GM12878 (cell line): ENCODE measurements around the gene CTIF. TPM values are rescaled to one million over a fixed set of nuclear protein-coding genes. Genes with fewer than 3 reads are reported as not detected.

Source experiments
- ATAC-seq: fragments of 200-7000 bp; cut with Tn5 transposase; 3 replicates; pipeline ENCODE4 v1.9.1; 2020; ENCODE audit warnings: mild to moderate bottlenecking, moderate library complexity
- BruUV-seq: library from RNA; stranded (reverse); fragments of 400-500 nt; replicated peaks from 2 replicates; lab custom pipeline; 2021; lab: Mats Ljungman, UMichigan
- CTCF ChIA-PET: fragments of 300-600 bp; sonication (Branson Sonifier 250); formaldehyde crosslinking; extraction: SDS; loops from one replicate; lab custom pipeline; 2021; ENCODE audit warnings: inconsistent platforms; lab: Yijun Ruan, JAX
- POLR2A ChIA-PET: fragments of 350-600 bp; formaldehyde crosslinking; extraction: SDS; loops from one replicate; lab custom pipeline; 2021; ENCODE audit warnings: inconsistent platforms; lab: Charles Lee
- RAD21 ChIA-PET: fragments of 300-600 bp; sonication (Branson Sonifier 250); formaldehyde crosslinking; loops from one replicate; lab custom pipeline; 2023; ENCODE audit warnings: antibody characterized with exemption; ENCODE audit not compliant: unreplicated experiment; lab: Charles Lee
- SMC1A ChIA-PET: fragments of 300-600 bp; sonication (Branson Sonifier 250); formaldehyde crosslinking; loops from one replicate; lab custom pipeline; 2023; ENCODE audit not compliant: unreplicated experiment, uncharacterized antibody; lab: Charles Lee
- DNase-seq: peaks from one replicate; pipeline ENCODE4 v3.0.0-alpha.2; 2011; ENCODE audit warnings: low read depth, low spot score
- FAIRE-seq: peaks from 3 replicates; lab custom pipeline; 2011; peaks lifted over from hg19 to GRCh38; lab: Jason Lieb, UNC
- H2AFZ ChIP-seq: 2 replicates; pipeline ENCODE4 v1.6.0; 2011; ENCODE audit warnings: low read depth, low read length, control low read depth; ENCODE audit not compliant: control insufficient read depth
- H3K27ac ChIP-seq: 2 replicates; pipeline ENCODE4 v1.5.1; 2011; ENCODE audit warnings: control low read depth; ENCODE audit not compliant: control insufficient read depth, insufficient read depth
- H3K27me3 ChIP-seq, 2 experiments: replicated peaks in 1 of 2; 2 replicates each; pipeline versions ENCODE4 v1.6.0 to v1.6.1; 2011; ENCODE audit warnings: low read length in 1 of 2; ENCODE audit not compliant: control insufficient read depth in 2 of 2, insufficient read depth in 2 of 2
- H3K36me3 ChIP-seq, 2 experiments: 2 replicates each; pipeline ENCODE4 v1.5.1; 2011; ENCODE audit warnings: low read length in 1 of 2; ENCODE audit not compliant: control insufficient read depth in 2 of 2, insufficient read depth in 2 of 2
- H3K4me1 ChIP-seq: 2 replicates; pipeline ENCODE4 v1.6.1; 2011; ENCODE audit warnings: mild to moderate bottlenecking, low read length, moderate library complexity, mixed read lengths; ENCODE audit not compliant: control insufficient read depth, insufficient read depth
- H3K4me2 ChIP-seq: 2 replicates; pipeline ENCODE4 v1.6.0; 2011; ENCODE audit warnings: control low read depth; ENCODE audit not compliant: control insufficient read depth, insufficient read depth
- H3K4me3 ChIP-seq: fragments of 200-600 bp; sonication (generic); 2 replicates; pipeline ENCODE4 v1.5.1; 2016
- H3K79me2 ChIP-seq: 2 replicates; pipeline ENCODE4 v1.6.0; 2011; ENCODE audit warnings: low read length; ENCODE audit not compliant: control insufficient read depth, insufficient read depth
- H3K9ac ChIP-seq: 2 replicates; pipeline ENCODE4 v1.8.0; 2011; ENCODE audit warnings: low read length, control low read depth, mixed read lengths; ENCODE audit not compliant: control insufficient read depth, insufficient read depth
- H3K9me3 ChIP-seq: replicated peaks from 3 replicates; pipeline ENCODE4 v1.5.1; 2011; ENCODE audit warnings: mild to moderate bottlenecking, low read length; ENCODE audit not compliant: control insufficient read depth, insufficient read depth
- H4K20me1 ChIP-seq: 2 replicates; pipeline ENCODE4 v1.6.0; 2011; ENCODE audit not compliant: control insufficient read depth, insufficient read depth
- BCL3 ChIP-seq: IDR thresholded peaks from 2 replicates; pipeline ENCODE4 v1.6.1; 2011; ENCODE audit warnings: borderline replicate concordance, low read depth, mild to moderate bottlenecking, moderate library complexity, low read length; ENCODE audit not compliant: insufficient read depth, poor library complexity, severe bottlenecking
- CHD1 ChIP-seq: IDR thresholded peaks from 2 replicates; pipeline ENCODE4 v1.6.1; 2012; ENCODE audit warnings: low read depth, low read length, improper control_type of control experiment
- EGR1 ChIP-seq, 2 experiments: IDR thresholded peaks; 1 replicate in 1 of 2; 2 replicates in 1 of 2; pipeline ENCODE4 v1.6.1; 2011 to 2012; ENCODE audit warnings: low read depth in 2 of 2, low read length in 2 of 2, borderline replicate concordance in 1 of 2, mild to moderate bottlenecking in 1 of 2, moderate library complexity in 1 of 2
- ESRRA ChIP-seq: IDR thresholded peaks from 2 replicates; pipeline ENCODE4 v1.6.1; 2012; ENCODE audit warnings: mild to moderate bottlenecking, low read length, improper control_type of control experiment
- LARP7 ChIP-seq: fragments of 450-650 bp; IDR thresholded peaks from 2 replicates; pipeline ENCODE4 v1.6.1; 2017; ENCODE audit warnings: mild to moderate bottlenecking
- MXI1 ChIP-seq: fragments of 150-350 bp; IDR thresholded peaks from 2 replicates; pipeline ENCODE4 v1.6.1; 2011; ENCODE audit warnings: low read depth, mild to moderate bottlenecking, inconsistent platforms, low read length, improper control_type of control experiment
- RCOR1 ChIP-seq: conservative IDR thresholded peaks from 2 replicates; pipeline ENCODE4 v1.6.1; 2012; ENCODE audit warnings: low read depth, low read length, improper control_type of control experiment
- SP1 ChIP-seq: IDR thresholded peaks from one replicate; pipeline ENCODE4 v1.6.1; 2011; ENCODE audit warnings: low read depth, low read length
- ZBTB4 ChIP-seq: fragments of 450-650 bp; formaldehyde crosslinking; IDR thresholded peaks from 2 replicates; pipeline ENCODE4 v1.4.0; 2022; ENCODE audit warnings: mild to moderate bottlenecking, moderate library complexity
- ZSCAN29 ChIP-seq: fragments of 450-650 bp; IDR thresholded peaks from 2 replicates; pipeline ENCODE4 v1.6.1; 2017; ENCODE audit warnings: mild to moderate bottlenecking, moderate library complexity
- WGBS: methylation state at CpG from one replicate; pipeline ENCODE4 v1.1.6; 2016; ENCODE audit warnings: low lambda C conversion rate; ENCODE audit not compliant: insufficient replicate concordance, insufficient coverage; ENCODE audit errors: missing lambda C conversion rate; 5-methylcytosine and 5-hydroxymethylcytosine counted together
- in situ Hi-C: fragments of 300-500 bp; cut with MboI; formaldehyde crosslinking; loops from 9 replicates; pipeline ENCODE4 v1.14.3; 2018; ENCODE audit warnings: mixed read lengths
- intact Hi-C: fragments of 100-400 bp; cut with micrococcal nuclease; formaldehyde crosslinking; loops from one replicate; pipeline ENCODE4 v1.14.2; 2022; ENCODE audit not compliant: unreplicated experiment
- polyA plus RNA-seq, 11 experiments: library from polyadenylated mRNA; depleted of rRNA in 4 of 11; unstranded in 6 of 11; stranded (reverse) in 5 of 11; fragments of >200 nt; fragmentation: Nextera tagmentation in 4 of 11; fragmentation: Illumina TruSeq in 1 of 11; extraction: Ambion mirVana in 4 of 11; extraction: Trizol in 1 of 11; gene quantifications; 1 replicate in 1 of 11; 2 replicates in 10 of 11; pipeline versions ENCODE4 v1.2.1 to v1.2.3, GENCODE V29; 2011 to 2016; ENCODE audit warnings: inconsistent platforms in 2 of 11, missing spikeins in 2 of 11, low read depth in 1 of 11
- total RNA-seq, 4 experiments: library from RNA; depleted of rRNA in 3 of 4; stranded (reverse); fragments of >200 nt in 3 of 4; fragmentation: Illumina TruSeq in 1 of 4; extraction: Trizol in 1 of 4; gene quantifications; 2 replicates each; pipeline versions ENCODE4 v1.2.1 to v1.2.3, GENCODE V29; 2013 to 2021
- TF ChIP-seq, protein P1 (sequence below): fragments of 450-650 bp; IDR thresholded peaks from 2 replicates; pipeline ENCODE4 v1.6.1; 2017; ENCODE audit warnings: mild to moderate bottlenecking, low read depth, inconsistent platforms; ENCODE audit not compliant: poor library complexity, severe bottlenecking

Gene CTIF
- total and polyA plus RNA-seq, 10 of the 15 experiments (the other 5 are each of a cell fraction or from before 2014, with no cell fraction given) = 0.06 to 11.6 (median 2.5) TPM

DNA sequence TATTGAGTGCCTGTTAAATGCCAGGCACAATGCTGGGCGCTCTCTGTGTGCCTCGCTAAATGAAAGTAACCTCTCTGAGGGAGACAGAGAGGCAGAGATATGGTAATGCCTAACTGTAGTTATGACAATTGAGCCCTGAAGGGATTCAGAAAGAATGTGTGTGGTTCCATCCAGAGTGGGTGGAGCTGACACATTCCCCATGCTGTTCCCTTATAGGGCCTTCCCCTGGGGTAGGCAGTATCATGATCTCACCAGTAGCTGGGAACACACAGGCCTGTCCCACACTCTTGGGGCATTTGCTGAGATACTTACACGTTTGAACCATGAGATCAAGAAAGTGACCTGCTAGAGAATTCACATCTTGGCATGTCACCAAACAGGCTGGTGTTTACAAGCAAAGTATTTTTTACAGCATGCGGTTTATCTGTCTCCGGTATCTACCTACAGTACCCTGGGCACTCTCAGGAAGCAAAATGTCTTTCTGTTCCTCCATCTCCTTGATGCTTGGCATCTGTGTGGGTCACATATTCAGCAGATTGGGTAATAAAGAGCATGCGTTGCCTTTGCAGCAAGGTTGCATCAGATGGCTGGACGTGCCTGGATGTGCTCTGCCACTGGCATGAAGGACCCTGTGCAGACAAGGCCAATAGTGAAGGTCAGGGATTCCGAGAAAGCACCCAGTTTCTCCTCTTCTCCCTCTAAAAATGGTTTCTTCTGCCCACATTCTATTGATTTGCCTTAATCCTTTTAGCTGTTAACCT, 9.4 kb downstream of the CTIF start:
- Histone ChIP-seq H3K4me3 (no peak overlapping the region), H3K4me1 (no peaks in the 10 kb centered on the region), H2AFZ (no peak overlapping the region), H3K36me3 (no peaks in the 10 kb centered on the region), H4K20me1 (no peaks in the 10 kb centered on the region), H3K27ac (no peak overlapping the region), H3K4me2 (no peak overlapping the region), H3K27me3 (no peaks in the 10 kb centered on the region), H3K79me2 (no peaks in the 10 kb centered on the region), H3K9me3 (no peaks in the 10 kb centered on the region), H3K9ac (no peak overlapping the region)
- RAD21 ChIA-PET = no interaction called here
- 70% methylated on average over 8 of the region's 8 CpGs for WGBS
- POLR2A ChIA-PET = no interaction called here
- TF ChIP-seq RCOR1 (no peak), EGR1 (IDR thresholded peaks at IDR 0.05; ENCODE audit: borderline replicate concordance in 1 of 2, low read depth in 2 of 2, low read length in 2 of 2) (no peak), BCL3 (no peak), CHD1 (no peak), ESRRA (no peak), LARP7 (no peak), ZSCAN29 (no peak), SP1 (no peak), MXI1 (no peak), ZBTB4 (CRISPR knock-in tag) (no peak)
- TF ChIP-seq, protein P1, sequence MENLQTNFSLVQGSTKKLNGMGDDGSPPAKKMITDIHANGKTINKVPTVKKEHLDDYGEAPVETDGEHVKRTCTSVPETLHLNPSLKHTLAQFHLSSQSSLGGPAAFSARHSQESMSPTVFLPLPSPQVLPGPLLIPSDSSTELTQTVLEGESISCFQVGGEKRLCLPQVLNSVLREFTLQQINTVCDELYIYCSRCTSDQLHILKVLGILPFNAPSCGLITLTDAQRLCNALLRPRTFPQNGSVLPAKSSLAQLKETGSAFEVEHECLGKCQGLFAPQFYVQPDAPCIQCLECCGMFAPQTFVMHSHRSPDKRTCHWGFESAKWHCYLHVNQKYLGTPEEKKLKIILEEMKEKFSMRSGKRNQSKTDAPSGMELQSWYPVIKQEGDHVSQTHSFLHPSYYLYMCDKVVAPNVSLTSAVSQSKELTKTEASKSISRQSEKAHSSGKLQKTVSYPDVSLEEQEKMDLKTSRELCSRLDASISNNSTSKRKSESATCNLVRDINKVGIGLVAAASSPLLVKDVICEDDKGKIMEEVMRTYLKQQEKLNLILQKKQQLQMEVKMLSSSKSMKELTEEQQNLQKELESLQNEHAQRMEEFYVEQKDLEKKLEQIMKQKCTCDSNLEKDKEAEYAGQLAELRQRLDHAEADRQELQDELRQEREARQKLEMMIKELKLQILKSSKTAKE = no peak
- no peak for FAIRE-seq
- no peak for DNase-seq
- no peak for ATAC-seq
- SMC1A ChIA-PET = interaction anchor here (0.9 kb wide), 1 partner anchor 20 kb away, joined by 3 read pairs; no protein-coding TSS in a partner anchor
- in situ Hi-C loops = no loop called here
- BruUV-seq = no TSS peak
- intact Hi-C loops = no loop called here
- CTCF ChIA-PET = no interaction called here
